Peyer's patch (tissue), 4 donors: ENCODE measurements around the gene MC4R.

ENCODE experiments used
- POLR2A ChIP-seq, 2 donors: fragments of 450-650 bp; IDR thresholded peaks; one replicate each; pipeline ENCODE4 v1.5.1; 2017; ENCODE audit warnings: antibody characterized with exemption in 2 of 2, mild to moderate bottlenecking in 2 of 2, moderate library complexity in 2 of 2
- TF ChIP-seq, protein P1 (sequence below), 6 experiments: fragments of 450-650 bp in 4 of 6; fragments of 200-600 bp in 2 of 6; sonication (generic) in 1 of 6; IDR thresholded peaks; one replicate each; pipeline ENCODE4 v1.5.1; 2017 to 2019; ENCODE audit warnings: antibody characterized with exemption in 6 of 6, mild to moderate bottlenecking in 3 of 6, moderate library complexity in 1 of 6

GRCh38 chr18:60377778-60378469 lies 5.3 kb upstream of the MC4R start:
- TF ChIP-seq, protein P1, sequence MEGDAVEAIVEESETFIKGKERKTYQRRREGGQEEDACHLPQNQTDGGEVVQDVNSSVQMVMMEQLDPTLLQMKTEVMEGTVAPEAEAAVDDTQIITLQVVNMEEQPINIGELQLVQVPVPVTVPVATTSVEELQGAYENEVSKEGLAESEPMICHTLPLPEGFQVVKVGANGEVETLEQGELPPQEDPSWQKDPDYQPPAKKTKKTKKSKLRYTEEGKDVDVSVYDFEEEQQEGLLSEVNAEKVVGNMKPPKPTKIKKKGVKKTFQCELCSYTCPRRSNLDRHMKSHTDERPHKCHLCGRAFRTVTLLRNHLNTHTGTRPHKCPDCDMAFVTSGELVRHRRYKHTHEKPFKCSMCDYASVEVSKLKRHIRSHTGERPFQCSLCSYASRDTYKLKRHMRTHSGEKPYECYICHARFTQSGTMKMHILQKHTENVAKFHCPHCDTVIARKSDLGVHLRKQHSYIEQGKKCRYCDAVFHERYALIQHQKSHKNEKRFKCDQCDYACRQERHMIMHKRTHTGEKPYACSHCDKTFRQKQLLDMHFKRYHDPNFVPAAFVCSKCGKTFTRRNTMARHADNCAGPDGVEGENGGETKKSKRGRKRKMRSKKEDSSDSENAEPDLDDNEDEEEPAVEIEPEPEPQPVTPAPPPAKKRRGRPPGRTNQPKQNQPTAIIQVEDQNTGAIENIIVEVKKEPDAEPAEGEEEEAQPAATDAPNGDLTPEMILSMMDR (IDR thresholded peaks at IDR 0.05), result no peak
- no peak for TF ChIP-seq POLR2A (IDR thresholded peaks at IDR 0.05)
